CD4-positive, alpha-beta T cell treated with Interferon gamma for 1 hour (primary cell): ENCODE measurements around the gene PRKG2.
A peak's percentile ranks its signal among the peaks of the same experiment; 100 is the strongest.

Source experiments
- DNase-seq: peaks from one replicate; pipeline ENCODE4 v3.0.0-alpha.2; 2020

PRKG2 gene

DNA sequence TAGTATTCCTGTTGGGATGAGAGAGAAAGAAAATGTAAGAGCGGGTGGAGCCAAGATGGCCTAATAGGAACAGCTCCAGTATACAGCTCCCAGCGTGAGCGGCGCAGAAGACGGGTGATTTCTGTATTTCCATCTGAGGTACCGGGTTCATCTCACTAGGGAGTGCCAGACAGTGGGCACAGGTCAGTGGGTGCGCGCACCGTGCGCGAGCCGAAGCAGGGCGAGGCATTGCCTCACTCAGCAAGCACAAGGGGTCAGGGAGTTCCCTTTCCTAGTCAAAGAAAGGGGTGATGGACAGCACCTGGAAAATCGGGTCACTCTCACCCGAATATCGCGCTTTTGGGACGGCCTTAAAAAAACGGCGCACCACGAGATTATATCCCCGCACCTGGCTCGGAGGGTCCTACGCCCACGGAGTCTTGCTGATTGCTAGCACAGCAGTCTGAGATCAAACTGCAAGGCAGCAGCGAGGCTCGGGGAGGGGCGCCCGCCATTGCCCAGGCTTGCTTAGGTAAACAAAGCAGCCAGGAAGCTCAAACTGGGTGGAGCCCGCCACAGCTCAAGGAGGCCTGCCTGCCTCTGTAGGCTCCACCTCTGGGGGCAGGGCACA is 61.2 kb downstream of the PRKG2 start:
- DNase-seq: peak; percentile 23

DNA sequence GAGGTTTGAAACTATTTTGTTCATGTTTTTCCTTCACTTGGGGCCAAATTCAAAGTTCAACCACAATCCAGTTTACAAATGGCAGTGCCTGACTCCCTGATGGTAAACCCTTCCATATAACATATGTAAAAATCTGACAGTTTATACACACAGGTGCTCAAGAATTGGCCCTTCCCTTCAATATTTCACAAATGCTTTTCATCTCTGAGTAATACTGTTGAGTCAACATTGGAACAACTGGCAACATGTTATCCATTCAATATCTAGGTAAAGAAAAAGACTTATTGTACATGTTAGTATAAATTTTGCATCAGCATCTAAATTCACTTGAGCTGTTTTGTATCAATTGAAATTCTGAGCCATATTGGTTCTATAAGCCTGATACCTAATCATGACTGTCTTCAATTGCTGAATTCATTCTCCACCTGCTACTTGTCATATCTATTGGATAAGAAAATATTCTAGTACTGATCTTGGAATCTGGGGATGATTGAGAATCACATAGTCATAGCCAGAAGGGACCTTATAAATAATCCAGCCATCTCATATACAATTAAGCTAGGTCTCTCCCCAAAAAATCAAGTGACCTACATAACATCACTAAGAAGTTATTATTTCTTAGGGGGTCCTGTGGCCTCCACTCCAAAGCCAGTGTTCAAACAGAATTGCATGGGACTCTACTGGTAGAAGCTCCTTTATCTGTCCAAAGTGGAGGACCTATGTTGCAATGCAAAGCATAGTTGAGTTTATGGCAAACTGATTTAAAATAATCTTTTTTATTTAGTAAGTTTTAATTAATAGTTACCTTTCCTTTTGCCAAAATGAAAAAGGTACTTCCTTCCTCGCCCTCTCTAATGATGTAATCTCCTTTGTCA is 61.9 kb downstream of the PRKG2 start:
- no peak for DNase-seq

- DNase-seq: no peak
These were observed 65.0 kb downstream of the PRKG2 start for GRCh38 chr4:81149976-81150375.

DNA sequence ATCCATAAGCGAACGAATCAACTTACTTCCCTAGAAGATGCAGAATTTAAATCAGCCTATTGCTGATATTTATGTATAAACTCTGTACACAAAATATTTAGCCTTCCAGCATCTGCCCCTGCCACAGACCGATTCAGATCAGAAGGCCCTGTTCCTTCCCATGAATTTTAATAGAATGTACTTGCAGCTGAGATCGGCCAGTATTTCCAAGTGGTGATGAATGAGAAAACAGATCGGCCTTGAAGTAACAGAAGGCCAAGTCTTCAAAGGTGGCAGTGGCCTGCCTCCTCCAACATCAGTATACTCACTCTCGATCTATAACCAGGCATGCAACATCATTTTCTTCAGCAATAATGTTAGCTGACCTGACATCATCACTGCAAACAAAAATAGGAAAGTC is 66.4 kb downstream of the PRKG2 start:
- no peak for DNase-seq

GRCh38 chr4:81146466-81146865 is 68.6 kb downstream of the PRKG2 start:
- DNase-seq: no peak

DNA sequence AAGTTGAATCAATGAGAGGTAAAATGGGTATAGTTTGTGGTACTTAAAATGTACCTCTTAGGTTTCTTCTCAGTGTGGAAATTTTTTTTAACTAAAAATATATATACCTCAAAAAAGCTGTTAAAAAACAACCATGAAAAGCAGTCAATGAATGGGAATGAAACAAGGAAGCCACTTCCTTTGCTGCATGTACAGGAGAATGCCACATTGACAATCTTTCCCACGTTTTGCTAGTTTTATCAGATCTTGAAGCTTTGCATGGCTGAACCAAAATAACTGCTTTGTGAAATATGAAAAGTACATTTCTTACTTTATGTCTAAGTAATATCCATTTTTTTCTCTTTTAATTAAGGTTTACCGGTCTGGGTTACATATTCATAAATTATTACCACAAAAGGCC is 71.8 kb downstream of the PRKG2 start:
- DNase-seq: no peak

GRCh38 chr4:81142744-81143143 is 72.3 kb downstream of the PRKG2 start:
- no peak for DNase-seq

DNA sequence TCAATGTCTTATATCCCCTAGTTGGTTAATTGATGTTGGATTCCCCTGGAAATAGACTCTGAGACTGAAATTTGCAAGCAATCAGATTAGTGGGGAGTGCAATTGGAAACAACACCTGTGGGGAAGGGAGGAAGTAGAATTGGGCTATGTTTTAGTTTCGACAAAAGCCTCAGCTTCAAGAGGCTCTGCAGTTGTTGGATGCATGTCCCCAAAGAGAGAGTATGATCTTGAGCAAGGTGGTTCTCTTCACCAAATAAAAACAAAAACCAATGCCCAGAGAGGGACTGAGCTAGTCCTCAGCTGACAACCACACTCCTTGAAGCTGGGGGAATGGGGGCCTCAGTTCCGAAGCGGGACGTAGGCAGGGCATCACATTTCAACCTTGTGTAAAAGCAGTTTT is 77.1 kb downstream of the PRKG2 start:
- DNase-seq: no peak

DNA sequence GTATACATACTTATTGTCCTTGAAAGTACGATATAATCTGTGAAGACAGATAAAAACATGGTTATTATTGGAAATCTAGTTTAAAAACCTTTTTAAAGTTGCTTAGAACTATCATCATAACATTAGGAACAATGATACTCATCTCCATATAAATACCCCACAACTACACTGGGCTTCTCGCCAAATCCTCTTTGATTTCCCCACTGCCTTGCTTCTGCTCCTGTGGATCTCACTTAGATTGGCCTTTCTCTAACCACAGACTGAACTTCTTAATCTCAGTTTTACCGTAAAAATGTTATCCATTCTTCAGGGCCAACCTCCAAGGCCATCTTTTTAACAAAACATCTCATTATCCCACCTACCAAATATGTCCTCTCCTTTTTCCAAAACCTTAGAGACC is 77.6 kb downstream of the PRKG2 start:
- no peak for DNase-seq

DNA sequence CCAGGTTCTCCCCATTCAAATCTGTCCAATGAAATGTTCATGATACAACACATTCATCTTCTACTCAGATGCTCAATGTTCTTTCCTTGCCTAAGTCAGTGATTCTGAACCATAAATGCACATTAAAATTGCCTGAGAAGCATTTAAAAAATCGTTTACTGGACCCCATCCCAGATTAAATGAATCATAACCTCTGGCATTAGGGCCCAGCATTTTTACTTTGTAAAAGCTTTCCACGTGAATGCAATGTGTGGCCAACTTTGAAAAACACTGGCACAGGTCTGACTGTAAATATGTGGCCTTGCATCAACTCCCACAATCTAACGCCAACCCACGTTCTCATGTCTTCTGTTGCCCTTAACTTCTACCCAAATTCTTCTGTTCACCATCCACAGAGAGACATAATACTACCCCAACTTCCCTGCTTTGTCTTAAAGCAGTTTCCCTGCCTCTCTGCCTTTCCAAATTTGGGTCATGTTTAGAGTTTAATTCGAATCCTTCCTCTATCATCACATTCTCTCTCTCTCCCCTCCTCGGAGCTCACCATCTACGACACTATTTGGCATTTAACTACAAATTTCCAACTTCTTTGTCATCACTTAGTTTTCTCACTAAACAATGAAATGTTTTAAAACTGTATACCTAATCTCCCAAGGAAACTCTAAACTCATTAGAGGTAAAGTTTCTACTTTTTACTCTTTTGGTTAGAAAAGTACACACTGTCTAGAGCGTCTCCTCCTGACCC is 78.7 kb downstream of the PRKG2 start:
- no peak for DNase-seq

GRCh38 chr4:81135501-81135900 is 79.5 kb downstream of the PRKG2 start:
- no peak for DNase-seq

DNA sequence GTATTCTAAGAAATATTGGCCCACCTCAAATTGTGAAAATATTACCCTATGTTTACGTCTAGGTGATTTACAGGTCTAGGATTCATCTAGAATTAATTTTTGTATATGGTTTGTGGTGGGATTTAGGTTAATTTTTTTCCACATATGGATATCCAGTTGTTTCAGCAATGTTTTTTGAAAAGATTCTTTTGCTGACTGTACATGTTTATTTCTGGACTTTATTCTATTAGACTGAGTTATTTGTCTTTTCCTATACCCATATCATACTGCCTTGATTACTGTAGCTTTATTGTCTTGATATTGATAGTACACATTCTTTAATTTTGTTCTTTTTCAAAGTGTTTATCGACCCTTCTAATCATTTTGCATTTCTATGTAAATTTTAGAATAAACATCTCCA is 83.5 kb downstream of the PRKG2 start:
- no peak for DNase-seq

DNA sequence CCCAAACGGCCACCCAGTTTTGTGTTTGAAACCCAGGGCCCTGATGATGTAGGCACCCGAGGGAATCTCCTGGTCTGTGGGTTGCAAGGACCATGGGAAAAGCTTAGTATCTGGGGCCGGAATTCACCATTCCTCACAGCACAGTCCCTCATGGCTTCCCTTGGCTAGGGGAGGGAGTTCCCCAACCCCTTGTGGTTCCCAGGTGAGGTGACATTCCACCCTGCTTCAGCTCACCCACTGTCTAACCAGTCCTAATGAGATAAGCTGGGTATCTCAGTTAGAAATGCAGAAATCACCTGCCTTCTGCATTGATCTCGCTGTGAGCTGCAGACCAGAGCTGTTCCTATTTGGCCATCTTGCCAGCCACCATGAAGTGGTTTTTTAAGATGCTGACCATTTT is 84.0 kb downstream of the PRKG2 start:
- no peak for DNase-seq

DNA sequence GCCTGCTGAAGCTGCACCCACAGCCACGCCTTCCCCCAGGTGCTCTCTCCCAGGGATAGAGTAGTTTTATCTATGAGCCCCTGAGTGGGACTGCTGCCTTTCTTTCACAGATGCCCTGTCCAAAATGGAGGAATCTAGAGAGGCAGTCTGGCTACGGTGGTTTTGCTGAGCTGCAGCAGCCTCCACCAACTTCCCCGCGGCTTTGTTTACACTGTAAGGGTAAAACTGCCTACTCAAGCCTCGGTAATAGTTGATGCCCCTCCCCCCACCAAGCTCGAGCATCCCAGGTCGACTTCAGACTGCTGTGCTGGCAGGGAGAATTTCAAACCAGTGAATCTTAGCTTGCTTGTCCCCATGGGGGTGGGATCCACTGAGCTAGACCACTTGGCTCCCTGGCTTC is 84.5 kb downstream of the PRKG2 start:
- DNase-seq: no peak

- DNase-seq: no peak
These were observed 95.0 kb downstream of the PRKG2 start for GRCh38 chr4:81120055-81120454.

- DNase-seq: no peak
These were observed 96.9 kb downstream of the PRKG2 start for GRCh38 chr4:81118086-81118485.

- no peak for DNase-seq
These were observed 98.5 kb downstream of the PRKG2 start for GRCh38 chr4:81116566-81116965.

DNA sequence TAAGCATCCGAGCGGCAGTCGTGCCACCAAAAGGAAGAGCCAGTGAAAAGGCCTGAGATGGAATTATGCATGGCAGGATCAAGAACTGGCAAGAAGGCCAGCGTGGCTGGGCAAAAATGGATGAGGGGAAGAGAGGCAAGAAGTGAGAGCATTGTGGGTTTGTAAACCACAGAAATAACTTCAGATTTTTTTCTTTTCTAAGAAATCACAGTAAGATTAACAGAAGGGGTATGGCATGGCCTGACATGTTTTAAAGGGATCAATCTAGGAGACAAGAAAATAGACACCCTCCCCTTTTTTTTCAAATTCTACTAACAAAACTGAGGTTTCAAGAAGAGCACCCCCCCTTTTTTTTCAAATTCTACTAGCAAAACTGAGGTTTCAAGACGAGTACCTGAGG is 102.0 kb downstream of the PRKG2 start:
- DNase-seq: no peak

GRCh38 chr4:81109356-81109755 is 105.7 kb downstream of the PRKG2 start:
- no peak for DNase-seq

DNA sequence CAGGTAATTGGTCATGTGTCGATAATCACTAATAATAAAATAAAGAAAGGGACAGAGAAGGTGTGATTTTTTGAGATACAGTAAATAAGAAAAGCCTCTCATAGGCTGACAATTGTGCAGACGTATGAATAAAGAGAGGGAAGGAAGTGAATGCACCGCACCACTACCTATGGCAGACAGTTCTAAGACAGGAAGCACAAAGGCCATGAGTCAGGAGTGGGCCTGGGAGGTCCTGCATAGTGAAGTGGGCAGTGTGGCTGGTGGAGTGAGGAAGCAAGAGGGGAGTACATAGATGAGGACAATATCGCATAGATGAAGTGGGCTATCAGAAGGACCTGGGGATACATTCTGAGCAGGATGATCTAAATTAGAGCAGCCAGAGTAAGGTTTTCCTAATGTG is 108.9 kb downstream of the PRKG2 start:
- no peak for DNase-seq

DNA sequence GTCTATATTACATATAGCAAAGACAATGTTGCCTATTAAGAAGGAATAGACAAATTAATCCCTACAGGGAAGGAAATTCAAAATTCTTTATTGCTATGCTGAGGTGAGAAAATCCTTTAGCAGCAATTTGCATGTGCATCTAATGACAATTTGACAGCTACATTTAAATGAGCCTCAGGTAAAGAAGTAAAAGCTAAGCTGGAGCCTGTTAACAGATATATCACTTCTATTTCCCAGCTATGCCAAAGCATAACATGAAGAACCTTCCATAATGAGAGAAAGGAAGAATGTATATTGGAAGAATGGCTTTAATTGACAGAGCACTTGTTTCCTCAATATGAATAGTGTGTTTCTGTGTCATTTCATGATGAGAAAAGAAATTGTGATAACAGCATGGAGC is 112.9 kb downstream of the PRKG2 start:
- no peak for DNase-seq

- DNase-seq: no peak
These were observed 118.5 kb downstream of the PRKG2 start for GRCh38 chr4:81096566-81096965.

GRCh38 chr4:81095389-81095788 is 119.6 kb downstream of the PRKG2 start:
- DNase-seq: no peak
